Hematopoietic multipotent progenitor cell treated with erythropoietin and hydrocortisone succinate and interleukin-3 and kit ligand, for 4 days (in vitro differentiated cells): ENCODE measurements around the gene NDFIP1.

Source experiments
- DNase-seq: peaks from one replicate; pipeline ENCODE4 v3.0.0-alpha.2; 2015

Gene NDFIP1

GRCh38 chr5:142095035-142095434 lies 13.5 kb upstream of the NDFIP1 start:
- no peak for DNase-seq

GRCh38 chr5:142095651-142096330 lies 12.8 kb upstream of the NDFIP1 start:
- peak; percentile 54 for DNase-seq

GRCh38 chr5:142096382-142096781 lies 12.2 kb upstream of the NDFIP1 start:
- DNase-seq = no peak

GRCh38 chr5:142097681-142098080 lies 10.9 kb upstream of the NDFIP1 start:
- no peak for DNase-seq

- DNase-seq = no peak
Measured at GRCh38 chr5:142098275-142098674, 10.3 kb upstream of the NDFIP1 start.

- DNase-seq = no peak
Measured at GRCh38 chr5:142098931-142099330, 9.6 kb upstream of the NDFIP1 start.

GRCh38 chr5:142100307-142100706 lies 8.3 kb upstream of the NDFIP1 start:
- no peak for DNase-seq

- no peak for DNase-seq
Measured at GRCh38 chr5:142102980-142103740, 5.4 kb upstream of the NDFIP1 start.

GRCh38 chr5:142104491-142104890 lies 4.1 kb upstream of the NDFIP1 start:
- DNase-seq = peak; percentile 61

- DNase-seq = no peak
Measured at GRCh38 chr5:142106061-142106460, 2.5 kb upstream of the NDFIP1 start.

GRCh38 chr5:142107036-142107735 lies 1.4 kb upstream of the NDFIP1 start:
- DNase-seq = no peak

GRCh38 chr5:142107736-142108431 lies 695 bp upstream of the NDFIP1 start:
- peak; percentile 97 for DNase-seq

- peak; percentile 69 for DNase-seq
Measured at GRCh38 chr5:142109331-142110045, 909 bp downstream of the NDFIP1 start.

GRCh38 chr5:142110046-142110531 lies 1.5 kb downstream of the NDFIP1 start:
- peak; percentile 74 for DNase-seq

- no peak for DNase-seq
Measured at GRCh38 chr5:142110988-142111687, 2.6 kb downstream of the NDFIP1 start.

- DNase-seq = no peak
Measured at GRCh38 chr5:142114687-142115086, 6.1 kb downstream of the NDFIP1 start.

GRCh38 chr5:142115937-142116614 lies 7.5 kb downstream of the NDFIP1 start:
- DNase-seq = no peak

- DNase-seq = no peak
Measured at GRCh38 chr5:142117579-142118151, 9.1 kb downstream of the NDFIP1 start.

GRCh38 chr5:142118155-142118686 lies 9.6 kb downstream of the NDFIP1 start:
- no peak for DNase-seq

GRCh38 chr5:142119051-142119625 lies 10.6 kb downstream of the NDFIP1 start:
- DNase-seq = peak; percentile 76
